ENCODE data around the gene COQ9.

Gene COQ9

GRCh38 chr16:57406881-57407280 lies 40.4 kb upstream of the COQ9 start:
- no peak for TF ChIP-seq CTCF (IDR thresholded peaks at IDR 0.05; ENCODE audit: insufficient read depth, low read length, poor library complexity, severe bottlenecking)
- Histone ChIP-seq H3K4me3 (replicated peaks; ENCODE audit: low read depth, low read length) (no peak overlapping the region), H3K36me3 (ENCODE audit: control insufficient read depth, insufficient read depth, low read length) (no peaks in the 10 kb centered on the region), H3K27me3 (replicated peaks; ENCODE audit: control insufficient read depth, insufficient read depth, low read length) (no peaks in the 10 kb centered on the region)
- no peak for DNase-seq (ENCODE audit: extremely low read depth, insufficient read length)

- TF ChIP-seq CTCF (IDR thresholded peaks at IDR 0.05; ENCODE audit: insufficient read depth, low read length, poor library complexity, severe bottlenecking) = no peak
- H3K27me3 ChIP-seq (replicated peaks; ENCODE audit: control insufficient read depth, insufficient read depth, low read length) = no peaks in the 10 kb centered on the region
- no peak overlapping the region for H3K4me3 ChIP-seq (replicated peaks; ENCODE audit: low read depth, low read length)
- no peaks in the 10 kb centered on the region for H3K36me3 ChIP-seq (ENCODE audit: control insufficient read depth, insufficient read depth, low read length)
- DNase-seq (ENCODE audit: extremely low read depth, insufficient read length) = no peak
Measured at GRCh38 chr16:57407521-57408353, 39.5 kb upstream of the COQ9 start.

- no peak overlapping the region for H3K4me3 ChIP-seq (replicated peaks; ENCODE audit: low read depth, low read length)
- DNase-seq (ENCODE audit: extremely low read depth, insufficient read length) = no peak
- TF ChIP-seq CTCF (IDR thresholded peaks at IDR 0.05; ENCODE audit: insufficient read depth, low read length, poor library complexity, severe bottlenecking) = no peak
- no peaks in the 10 kb centered on the region for H3K36me3 ChIP-seq (ENCODE audit: control insufficient read depth, insufficient read depth, low read length)
- H3K27me3 ChIP-seq (replicated peaks; ENCODE audit: control insufficient read depth, insufficient read depth, low read length) = no peaks in the 10 kb centered on the region
Measured at GRCh38 chr16:57409065-57409464, 38.2 kb upstream of the COQ9 start.

GRCh38 chr16:57409870-57410587 lies 37.2 kb upstream of the COQ9 start:
- TF ChIP-seq CTCF (IDR thresholded peaks at IDR 0.05; ENCODE audit: insufficient read depth, low read length, poor library complexity, severe bottlenecking) = no peak
- Histone ChIP-seq H3K27me3 (replicated peaks; ENCODE audit: control insufficient read depth, insufficient read depth, low read length) (no peaks in the 10 kb centered on the region), H3K4me3 (replicated peaks; ENCODE audit: low read depth, low read length) (no peak overlapping the region), H3K36me3 (ENCODE audit: control insufficient read depth, insufficient read depth, low read length) (no peaks in the 10 kb centered on the region)
- DNase-seq (ENCODE audit: extremely low read depth, insufficient read length) = no peak

GRCh38 chr16:57411362-57411976 lies 35.8 kb upstream of the COQ9 start:
- H3K27me3 ChIP-seq (replicated peaks; ENCODE audit: control insufficient read depth, insufficient read depth, low read length) = no peaks in the 10 kb centered on the region
- no peak for TF ChIP-seq CTCF (IDR thresholded peaks at IDR 0.05; ENCODE audit: insufficient read depth, low read length, poor library complexity, severe bottlenecking)
- no peak overlapping the region for H3K4me3 ChIP-seq (replicated peaks; ENCODE audit: low read depth, low read length)
- DNase-seq (ENCODE audit: extremely low read depth, insufficient read length) = peak; percentile 60
- H3K36me3 ChIP-seq (ENCODE audit: control insufficient read depth, insufficient read depth, low read length) = no peaks in the 10 kb centered on the region
